Measurements from ENCODE around the gene DAAM1.

DNA sequence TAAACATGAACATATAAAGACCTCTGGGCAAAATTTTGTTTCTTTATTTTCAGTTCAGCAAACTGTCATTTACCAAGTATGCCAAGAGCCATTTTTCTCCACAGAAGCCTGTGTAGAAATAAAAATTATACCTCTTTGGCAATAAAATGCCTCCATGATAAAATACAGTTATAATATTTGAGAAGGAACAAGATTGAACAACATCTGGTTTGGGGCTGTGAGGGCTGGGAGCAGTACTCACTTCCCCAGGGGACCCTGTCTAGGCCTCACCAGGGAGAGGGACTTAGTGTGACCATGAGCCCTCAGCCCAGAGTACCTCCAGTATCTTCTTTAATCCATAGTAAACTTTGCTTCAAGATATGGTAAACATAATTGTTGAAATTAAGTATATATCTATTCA, 65.1 kb downstream of the DAAM1 start:
- TF ChIP-seq, protein P1, sequence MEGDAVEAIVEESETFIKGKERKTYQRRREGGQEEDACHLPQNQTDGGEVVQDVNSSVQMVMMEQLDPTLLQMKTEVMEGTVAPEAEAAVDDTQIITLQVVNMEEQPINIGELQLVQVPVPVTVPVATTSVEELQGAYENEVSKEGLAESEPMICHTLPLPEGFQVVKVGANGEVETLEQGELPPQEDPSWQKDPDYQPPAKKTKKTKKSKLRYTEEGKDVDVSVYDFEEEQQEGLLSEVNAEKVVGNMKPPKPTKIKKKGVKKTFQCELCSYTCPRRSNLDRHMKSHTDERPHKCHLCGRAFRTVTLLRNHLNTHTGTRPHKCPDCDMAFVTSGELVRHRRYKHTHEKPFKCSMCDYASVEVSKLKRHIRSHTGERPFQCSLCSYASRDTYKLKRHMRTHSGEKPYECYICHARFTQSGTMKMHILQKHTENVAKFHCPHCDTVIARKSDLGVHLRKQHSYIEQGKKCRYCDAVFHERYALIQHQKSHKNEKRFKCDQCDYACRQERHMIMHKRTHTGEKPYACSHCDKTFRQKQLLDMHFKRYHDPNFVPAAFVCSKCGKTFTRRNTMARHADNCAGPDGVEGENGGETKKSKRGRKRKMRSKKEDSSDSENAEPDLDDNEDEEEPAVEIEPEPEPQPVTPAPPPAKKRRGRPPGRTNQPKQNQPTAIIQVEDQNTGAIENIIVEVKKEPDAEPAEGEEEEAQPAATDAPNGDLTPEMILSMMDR (IDR thresholded peaks at IDR 0.05): no peak
- TF ChIP-seq JUNB (IDR thresholded peaks at IDR 0.05): no peak
- no peak for TF ChIP-seq MYC (IDR thresholded peaks at IDR 0.05; ENCODE audit: borderline replicate concordance, low read length)
- TF ChIP-seq POLR2A (IDR thresholded peaks at IDR 0.05; ENCODE audit: low read length): no peak
- TF ChIP-seq, protein P2, sequence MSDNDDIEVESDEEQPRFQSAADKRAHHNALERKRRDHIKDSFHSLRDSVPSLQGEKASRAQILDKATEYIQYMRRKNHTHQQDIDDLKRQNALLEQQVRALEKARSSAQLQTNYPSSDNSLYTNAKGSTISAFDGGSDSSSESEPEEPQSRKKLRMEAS (IDR thresholded peaks at IDR 0.05): no peak
- no peak for TF ChIP-seq RAD21 (conservative IDR thresholded peaks at IDR 0.05 in 1 of 2, IDR thresholded peaks at IDR 0.05 in 1 of 2)
- no peak for TF ChIP-seq EP300 (IDR thresholded peaks at IDR 0.05)
- no peak for TF ChIP-seq POLR2AphosphoS2 (conservative IDR thresholded peaks at IDR 0.05; ENCODE audit: low read length)
- TF ChIP-seq HEYL (CRISPR knock-in tag; IDR thresholded peaks at IDR 0.05): no peak
- TF ChIP-seq CEBPB (IDR thresholded peaks at IDR 0.05): no peak
- no peak for TF ChIP-seq RFX5 (IDR thresholded peaks at IDR 0.05)
- TF ChIP-seq CHD4 (IDR thresholded peaks at IDR 0.05; ENCODE audit: borderline replicate concordance): no peak
- no peak for TF ChIP-seq ZFP36 (IDR thresholded peaks at IDR 0.05; ENCODE audit: borderline replicate concordance, partially characterized antibody)

Data from A549 (cell line).